GM12873 (cell line): ENCODE results near the gene GRK3.

Experiments
- TF ChIP-seq, protein P1 (sequence below): IDR thresholded peaks from 2 replicates; pipeline ENCODE4 v1.5.1; 2012; ENCODE audit warnings: low read depth, mild to moderate bottlenecking, moderate library complexity, low read length, control low read depth; ENCODE audit not compliant: insufficient read depth; ENCODE audit errors: missing control alignments

Gene GRK3

DNA sequence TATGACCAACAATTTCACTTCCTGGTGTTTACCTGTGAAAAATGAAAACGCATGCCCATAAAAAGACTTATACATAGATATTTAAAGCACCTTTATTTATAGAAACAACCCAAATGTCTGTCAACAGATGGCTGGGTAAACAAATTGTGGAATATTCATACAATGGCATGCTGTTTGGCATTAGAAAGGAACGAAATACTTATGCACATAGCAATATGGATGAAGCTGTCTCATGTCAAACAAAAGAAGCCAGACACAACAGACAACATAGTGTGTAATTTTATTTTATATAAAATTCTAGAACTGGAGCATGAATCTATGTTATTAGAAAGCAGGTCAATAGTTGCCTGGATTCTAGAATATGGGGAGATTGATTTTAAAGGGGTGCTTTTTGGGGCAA is 38.0 kb downstream of the GRK3 start:
- TF ChIP-seq, protein P1, sequence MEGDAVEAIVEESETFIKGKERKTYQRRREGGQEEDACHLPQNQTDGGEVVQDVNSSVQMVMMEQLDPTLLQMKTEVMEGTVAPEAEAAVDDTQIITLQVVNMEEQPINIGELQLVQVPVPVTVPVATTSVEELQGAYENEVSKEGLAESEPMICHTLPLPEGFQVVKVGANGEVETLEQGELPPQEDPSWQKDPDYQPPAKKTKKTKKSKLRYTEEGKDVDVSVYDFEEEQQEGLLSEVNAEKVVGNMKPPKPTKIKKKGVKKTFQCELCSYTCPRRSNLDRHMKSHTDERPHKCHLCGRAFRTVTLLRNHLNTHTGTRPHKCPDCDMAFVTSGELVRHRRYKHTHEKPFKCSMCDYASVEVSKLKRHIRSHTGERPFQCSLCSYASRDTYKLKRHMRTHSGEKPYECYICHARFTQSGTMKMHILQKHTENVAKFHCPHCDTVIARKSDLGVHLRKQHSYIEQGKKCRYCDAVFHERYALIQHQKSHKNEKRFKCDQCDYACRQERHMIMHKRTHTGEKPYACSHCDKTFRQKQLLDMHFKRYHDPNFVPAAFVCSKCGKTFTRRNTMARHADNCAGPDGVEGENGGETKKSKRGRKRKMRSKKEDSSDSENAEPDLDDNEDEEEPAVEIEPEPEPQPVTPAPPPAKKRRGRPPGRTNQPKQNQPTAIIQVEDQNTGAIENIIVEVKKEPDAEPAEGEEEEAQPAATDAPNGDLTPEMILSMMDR, result no peak

DNA sequence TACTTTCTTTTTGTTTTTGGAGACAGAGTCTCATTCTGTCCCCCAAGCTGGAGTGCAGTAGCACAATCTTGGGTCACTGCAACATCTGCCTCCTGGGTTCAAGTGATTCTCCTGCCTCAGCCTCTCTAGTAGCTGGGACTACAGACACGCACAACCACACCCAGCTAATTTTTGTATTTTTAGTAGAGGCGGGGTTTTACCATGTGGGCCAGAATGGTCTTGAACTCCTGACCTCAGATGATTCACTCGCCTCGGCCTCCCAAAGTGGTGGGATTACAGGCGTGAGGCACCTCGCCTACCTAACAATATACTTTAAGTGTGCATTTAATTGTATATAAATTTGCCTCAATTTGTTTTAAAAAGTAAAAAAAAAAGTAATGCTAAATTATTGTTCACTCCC is 38.4 kb downstream of the GRK3 start:
- TF ChIP-seq, protein P1, result no peak

DNA sequence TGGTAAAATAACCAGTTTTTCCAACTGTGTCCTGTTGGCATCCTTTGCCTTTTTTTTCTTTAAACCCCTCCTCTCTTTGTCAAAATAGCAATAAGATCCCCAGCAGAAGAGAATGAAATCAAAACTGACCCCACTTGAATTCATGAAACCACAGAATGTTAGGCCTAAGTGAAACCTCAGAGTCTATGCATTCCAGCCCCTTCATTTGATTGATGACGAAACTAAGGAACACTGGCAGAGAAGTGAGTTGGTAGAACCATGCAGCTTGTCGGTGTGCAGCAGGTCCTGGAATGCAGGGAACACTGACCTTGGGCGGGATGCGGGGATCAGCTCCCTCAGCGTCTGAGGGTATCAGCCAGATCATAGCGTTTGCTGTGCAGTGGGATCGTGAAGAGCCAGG is 57.5 kb downstream of the GRK3 start:
- TF ChIP-seq, protein P1, result no peak

DNA sequence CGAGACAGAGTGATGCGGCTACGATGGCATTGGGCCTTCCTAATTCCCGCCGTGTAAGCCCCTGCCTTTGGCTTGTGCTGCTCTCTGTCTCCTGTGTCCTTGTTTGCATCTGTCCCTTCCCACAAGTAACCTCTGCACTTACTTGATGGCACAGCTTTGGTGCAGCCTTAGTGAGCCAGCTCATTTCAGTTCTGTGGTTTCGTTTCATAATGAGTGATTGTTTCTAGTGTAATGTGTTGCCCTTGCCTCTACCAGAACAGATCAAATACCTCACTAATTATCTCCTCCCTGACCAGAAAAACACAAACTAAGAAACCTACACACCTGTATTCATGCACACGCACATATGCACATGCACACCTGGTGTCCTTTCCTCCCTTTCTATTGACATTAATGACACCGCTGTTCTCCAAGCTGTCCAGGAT is 58.8 kb downstream of the GRK3 start:
- TF ChIP-seq, protein P1, result no peak

DNA sequence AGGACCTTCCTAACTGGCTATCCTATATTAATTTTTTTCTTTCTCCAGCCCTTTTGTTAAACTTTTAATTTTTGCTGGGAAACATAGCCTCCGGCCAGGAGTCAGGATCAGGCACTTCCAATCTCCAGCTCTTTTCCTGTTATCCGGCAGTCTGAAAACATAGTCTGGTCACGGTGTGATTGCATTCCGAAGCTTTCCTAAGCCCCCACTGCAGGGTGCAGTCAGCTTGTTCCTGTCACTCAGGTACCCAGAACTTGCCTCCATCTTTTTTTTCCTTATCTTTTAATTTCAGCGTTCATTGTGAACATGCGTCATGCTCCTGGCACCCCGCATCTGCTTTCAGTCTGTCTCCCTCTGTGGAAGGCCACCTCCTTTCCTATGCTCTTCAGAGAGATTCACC is 59.4 kb downstream of the GRK3 start:
- TF ChIP-seq, protein P1, result no peak

DNA sequence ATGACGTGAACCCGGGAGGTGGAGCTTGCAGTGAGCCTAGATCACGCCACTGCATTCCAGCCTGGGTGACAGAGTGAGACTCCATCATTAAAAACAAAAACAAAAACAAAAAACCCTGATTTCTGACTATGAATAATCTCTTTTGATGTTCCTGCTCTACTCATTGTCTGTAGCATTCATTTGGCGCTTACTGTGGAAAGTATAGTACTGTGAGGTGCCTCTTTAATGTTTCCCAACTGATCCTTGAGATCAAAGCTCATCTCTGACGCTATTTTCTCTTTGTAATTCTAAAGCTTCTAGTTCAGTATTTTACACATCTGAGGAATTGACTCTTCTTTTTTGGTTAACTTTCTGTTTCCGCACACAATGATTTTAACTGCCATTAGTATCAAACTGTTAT is 60.0 kb downstream of the GRK3 start:
- TF ChIP-seq, protein P1, result no peak

DNA sequence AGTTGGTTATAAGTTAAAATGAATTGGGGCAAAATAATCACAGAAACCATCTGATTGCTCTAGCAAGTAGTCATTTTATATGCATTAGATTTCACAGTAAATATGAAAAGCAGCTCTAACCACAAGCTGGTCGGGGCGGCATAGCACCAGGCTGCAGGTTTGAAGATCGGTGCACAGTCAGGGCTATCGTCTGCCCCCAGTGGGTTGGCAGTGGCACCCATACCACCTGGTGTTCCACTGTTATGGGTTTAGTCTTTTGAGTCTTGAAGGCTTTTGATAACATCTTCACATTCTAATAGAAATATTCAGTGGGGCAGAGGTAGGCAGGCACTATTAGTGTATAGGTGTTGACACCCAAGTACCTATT is 62.1 kb downstream of the GRK3 start:
- TF ChIP-seq, protein P1, result no peak
